CD4-positive, alpha-beta T cell treated with Interleukin-15 for 1 hour (primary cell): ENCODE data around the gene MDP1.
A peak's percentile ranks its signal among the peaks of the same experiment; 100 is the strongest.
"Not testable (repeated sequence)": the region's sequence is repeated elsewhere in the genome, so short reads cannot be mapped to it uniquely, and the experiment has no call there.

Source experiments
- DNase-seq: peaks from one replicate; pipeline ENCODE4 v3.0.0-alpha.2; 2020

The MDP1 gene

GRCh38 chr14:24250354-24250753 is 34.5 kb upstream of the MDP1 start:
- DNase-seq, result no peak

DNA sequence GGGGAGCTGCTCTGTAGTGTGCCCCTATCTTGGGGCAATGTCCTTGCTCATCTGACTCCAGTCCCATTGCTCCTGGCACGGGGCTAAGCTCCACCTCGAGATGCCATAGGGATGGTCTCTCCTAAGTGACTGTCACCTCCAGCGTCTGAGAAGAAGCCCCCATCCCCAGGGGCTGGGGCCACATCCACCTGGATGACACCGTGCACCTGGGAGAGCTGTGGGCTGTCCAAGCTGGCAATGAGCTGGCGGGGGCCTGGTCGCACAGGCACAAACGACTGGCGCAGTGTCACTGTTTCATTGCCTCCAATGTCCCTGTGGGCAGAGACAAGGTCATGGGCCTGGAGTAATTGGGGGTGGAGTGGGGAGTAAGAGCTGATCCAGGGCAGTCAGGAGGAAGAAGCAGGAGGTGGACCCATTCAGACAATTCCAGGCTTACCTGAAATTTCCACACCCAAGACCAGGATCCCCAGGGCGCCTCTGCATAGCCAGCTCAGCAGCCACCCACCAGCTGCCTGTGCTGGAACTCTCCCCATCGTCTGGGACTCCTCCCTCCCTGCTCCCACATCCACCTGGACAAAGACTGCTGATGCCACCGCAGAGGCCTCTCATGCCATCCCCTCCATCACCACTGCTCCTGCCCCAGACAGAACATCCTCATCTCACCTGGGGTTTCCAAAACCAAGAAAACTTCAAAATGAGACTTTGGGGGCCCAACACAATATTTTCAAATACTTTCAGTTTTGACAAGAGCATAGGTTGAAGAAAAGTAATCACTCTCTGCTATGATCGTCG is 33.6 kb upstream of the MDP1 start:
- no peak for DNase-seq

- DNase-seq, result no peak
Measured at GRCh38 chr14:24247422-24247821, 31.6 kb upstream of the MDP1 start.

DNA sequence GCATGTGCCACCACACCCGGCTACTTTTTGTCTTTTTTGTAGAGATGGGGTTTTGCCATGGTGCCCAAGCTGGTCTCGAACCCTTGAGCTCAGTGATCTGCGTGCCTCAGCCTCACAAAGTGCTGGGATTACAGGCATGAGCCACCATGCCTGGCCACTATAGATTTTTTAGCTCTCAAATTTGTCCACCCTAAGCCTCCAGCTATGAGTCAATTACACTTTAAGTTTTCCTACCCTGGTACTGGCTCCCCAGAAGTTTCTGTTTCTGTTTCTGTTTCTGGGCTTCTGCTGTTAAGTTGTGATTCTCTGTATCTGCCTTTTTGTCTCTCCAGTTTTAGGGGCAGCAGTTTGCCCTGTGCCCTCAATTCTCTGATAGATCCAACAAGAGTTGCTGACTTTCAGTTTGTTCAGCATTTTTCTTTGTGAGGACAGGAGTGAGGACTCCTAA is 30.9 kb upstream of the MDP1 start:
- DNase-seq, result no peak

GRCh38 chr14:24245350-24245749 is 29.5 kb upstream of the MDP1 start:
- not testable (repeated sequence) for DNase-seq

GRCh38 chr14:24243336-24243836 is 27.5 kb upstream of the MDP1 start:
- DNase-seq, result peak; percentile 41

DNA sequence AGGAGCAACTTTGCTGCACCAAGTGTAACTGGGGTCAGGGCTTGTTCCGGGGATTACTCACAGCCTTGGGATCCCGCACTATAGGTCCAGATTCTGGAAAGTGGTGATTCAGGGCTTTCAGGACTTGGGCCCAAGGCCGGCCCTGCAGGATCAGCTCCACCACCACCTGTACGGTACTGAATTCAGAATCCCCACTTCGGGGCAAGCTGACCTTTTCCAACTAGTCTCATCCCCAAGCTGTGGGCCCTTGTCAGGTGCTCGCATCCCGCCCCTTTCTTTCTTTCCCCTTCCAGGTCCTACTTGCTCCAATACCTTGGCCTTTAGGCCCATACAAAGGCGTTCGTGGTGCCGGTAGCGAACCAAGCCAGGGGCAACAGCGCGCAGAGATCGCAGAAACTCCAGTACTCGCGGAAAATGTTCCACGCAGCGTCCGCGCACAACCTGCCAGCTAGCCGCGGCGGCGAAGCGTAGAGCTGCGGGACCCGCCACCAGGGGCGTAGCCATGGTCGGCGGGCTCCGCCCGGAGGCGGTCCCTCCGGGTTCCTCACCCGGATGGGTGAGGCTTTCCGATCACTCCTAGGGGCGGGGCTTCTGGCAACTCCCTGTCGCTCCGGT is 26.1 kb upstream of the MDP1 start:
- peak; percentile 94 for DNase-seq

DNA sequence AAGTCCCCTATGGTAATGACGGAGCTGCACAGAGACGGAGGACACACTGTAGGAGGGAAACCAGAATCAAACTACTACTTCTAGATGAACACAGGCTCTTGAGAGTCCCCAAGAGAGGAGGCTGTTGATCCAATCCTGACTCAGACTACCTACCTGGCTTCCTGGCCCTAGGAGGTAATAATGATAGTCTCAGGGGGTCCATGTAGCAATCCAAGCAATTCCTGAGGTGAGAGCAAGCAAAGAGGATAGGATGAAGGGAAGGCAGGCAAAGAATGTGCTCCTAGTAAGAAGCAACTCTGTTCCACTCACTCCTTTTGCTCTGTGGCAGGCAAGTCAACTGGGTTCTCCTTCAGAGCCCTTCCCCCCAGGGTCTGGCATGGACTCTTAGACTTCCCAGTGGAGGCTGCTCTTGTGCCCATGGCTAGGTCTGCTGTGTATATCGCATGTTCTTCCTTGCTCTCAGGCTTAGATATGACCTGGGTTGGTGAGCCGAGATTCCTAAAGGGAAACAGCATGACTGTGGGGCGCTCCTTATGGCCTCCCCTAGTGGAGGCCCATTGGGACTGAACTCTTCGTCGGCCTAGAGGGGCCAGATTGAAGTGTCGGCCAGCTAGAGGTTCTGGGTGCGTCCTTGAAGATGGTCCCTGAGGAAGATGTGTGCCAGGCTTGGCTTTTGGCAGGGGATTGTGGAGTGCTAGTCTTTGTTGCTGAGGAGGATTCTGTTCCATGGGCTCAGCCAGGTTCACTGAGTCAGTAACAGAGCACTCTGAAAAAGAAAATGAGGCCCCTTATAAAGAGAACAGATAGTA is 24.4 kb upstream of the MDP1 start:
- DNase-seq, result no peak

- DNase-seq, result no peak
Measured at GRCh38 chr14:24238527-24239037, 22.7 kb upstream of the MDP1 start.

GRCh38 chr14:24238123-24238522 is 22.3 kb upstream of the MDP1 start:
- no peak for DNase-seq

DNA sequence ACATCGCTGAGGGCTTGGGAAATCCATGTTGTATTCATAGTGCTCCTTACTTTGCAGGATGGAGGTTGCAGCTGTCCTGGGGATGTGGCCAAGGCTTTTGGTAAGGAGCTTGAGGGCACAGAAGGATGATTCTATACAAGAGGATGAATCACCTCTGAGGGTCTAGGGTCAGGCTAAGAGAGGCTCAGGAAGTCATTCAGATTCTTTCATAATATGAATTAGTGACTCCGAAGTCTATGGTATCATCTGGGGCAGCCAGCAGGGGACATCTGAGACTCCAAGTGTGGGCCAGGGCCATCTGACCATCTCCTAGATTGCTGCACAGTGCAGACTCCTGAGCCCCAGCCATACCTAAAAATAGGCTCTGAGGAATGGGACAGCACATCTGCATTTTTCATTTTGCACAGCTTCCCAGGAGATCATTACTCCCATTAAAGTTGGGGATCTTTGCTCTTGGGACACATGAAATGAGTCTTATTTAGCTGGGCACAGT is 21.6 kb upstream of the MDP1 start:
- no peak for DNase-seq

- DNase-seq, result no peak
Measured at GRCh38 chr14:24236689-24237462, 21.0 kb upstream of the MDP1 start.

- no peak for DNase-seq
Measured at GRCh38 chr14:24235804-24236688, 20.2 kb upstream of the MDP1 start.

DNA sequence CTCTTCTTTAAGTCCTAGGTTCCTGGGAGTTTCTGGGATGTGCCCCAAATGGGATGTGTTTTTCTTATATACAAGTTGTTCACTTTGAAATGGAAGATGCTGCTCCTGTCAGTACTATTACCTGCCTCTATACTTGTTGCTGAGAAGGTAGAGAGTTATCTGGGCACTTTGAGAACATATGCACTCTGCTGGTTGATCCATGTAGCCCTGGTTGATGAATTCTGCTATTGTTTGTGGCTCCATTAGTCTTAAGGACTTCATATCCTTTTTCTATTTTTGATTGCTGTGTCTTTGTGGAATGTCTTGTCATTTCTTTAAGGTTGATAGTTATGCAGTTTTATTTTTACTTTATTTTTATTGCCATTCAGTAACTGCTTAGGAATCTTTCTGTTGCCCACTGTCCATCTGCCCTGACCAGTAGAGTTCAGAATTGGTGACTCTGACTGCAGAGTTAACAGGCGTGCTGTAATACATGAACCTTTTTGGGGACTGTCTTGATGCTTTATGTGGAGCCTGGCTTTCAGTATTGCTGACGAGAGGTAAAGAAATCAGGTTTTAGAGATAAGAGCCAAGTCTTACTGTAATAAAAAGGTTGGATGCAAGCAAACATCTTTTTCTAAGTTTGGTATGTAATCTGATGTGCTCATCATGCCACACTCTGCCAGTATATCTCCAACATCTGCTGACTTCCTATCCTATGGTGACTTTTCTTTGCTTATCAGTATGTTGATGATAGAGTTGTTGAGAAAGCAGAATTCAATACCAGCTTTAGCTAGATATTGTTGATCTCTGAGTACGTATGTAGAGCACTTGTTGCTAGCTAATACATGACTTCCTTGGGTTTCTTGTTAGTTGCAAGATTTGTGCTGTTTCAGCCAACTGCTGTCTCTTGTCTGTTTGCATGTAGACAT is 18.5 kb upstream of the MDP1 start:
- DNase-seq, result no peak

DNA sequence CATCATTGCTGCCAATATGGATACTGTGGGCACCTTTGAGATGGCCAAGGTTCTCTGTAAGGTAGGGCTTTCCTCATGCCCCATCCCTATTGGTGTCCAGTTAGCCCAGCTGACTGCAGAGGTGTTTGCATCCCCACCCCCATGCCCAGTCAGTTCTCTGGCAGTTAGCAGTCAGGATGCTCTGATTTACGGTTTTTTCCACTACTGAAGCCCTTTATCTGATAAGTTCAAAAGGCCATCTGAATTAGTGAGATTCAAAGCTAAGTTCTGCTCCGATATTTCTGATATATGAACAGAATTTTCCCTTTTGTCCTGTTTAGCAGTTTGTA is 17.6 kb upstream of the MDP1 start:
- DNase-seq, result no peak

DNA sequence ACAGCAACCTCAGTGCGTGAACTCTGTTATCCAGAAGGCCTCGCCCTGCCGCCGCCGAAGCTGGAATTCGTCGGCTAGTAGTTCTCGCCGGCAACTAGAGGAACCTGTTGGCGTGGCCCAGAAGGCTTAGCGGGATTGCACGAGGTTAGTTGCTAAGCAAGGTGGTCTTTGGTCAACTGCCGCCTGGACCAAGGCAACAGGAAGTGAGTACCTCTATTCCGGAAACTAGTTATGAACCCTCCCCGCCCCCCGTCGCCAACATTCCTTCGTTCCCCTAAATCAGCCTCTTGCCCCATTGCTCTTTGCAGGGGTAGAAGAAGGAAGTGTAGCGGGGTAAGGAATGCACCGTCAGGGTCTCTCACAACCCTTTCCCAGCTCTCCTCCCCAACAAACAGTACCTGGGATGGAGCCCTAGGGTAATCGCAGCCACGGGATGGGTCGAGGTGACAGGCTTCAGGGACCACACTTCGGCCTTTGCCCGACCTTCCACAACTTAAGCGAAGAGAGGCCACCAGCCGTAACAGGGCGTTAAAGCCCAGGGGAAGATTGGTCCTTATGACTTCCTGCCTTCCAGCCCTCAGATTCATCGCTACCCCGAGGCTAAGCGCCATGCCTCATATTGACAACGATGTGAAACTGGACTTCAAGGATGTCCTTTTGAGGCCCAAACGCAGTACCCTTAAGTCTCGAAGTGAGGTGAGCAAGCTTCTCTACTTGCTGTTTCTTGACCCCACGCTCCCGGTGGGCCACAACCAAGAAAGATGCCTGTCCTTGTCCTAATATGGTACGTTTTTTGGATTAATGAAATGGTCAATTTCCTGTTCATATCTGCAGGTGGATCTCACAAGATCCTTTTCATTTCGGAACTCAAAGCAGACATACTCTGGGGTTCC is 17.0 kb upstream of the MDP1 start, which contains the start of gene GMPR2:
Gene GMPR2, plus strand, starts transcription at position 285 of the 893 bp plus-strand sequence. Its CDS starts 325 bp downstream, at position 610.
- no peak for DNase-seq

DNA sequence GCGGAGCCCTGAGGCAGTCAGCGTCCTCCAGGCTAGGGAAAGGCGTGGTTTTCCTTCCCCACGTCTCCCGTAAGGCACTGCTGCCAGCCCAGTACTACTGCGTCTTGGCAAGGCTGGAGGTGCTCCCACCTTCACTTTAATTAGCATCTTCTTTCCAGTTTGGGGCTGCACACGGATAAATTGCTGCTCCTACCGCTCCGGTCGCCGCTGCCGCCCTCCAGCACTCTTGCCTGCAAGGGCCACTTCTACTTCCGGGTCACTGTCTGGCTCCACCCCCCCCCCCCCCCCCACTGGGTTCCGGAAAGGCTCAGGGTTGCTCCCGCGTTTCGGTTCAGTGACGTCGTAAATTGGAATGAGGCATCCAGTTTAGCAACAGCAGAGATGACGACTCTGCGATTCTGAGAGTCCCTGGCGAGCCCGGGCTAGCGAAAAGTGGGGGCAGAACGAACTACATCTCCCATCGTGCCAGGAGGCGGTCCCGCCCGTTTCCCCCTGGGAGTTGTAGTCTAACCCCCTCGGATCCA is 16.3 kb upstream of the MDP1 start, which contains the start of gene NEDD8:
Gene NEDD8, minus strand, starts transcription at position 247 of the 524 bp plus-strand sequence. Its CDS starts 100 bp downstream, at position 147.
- DNase-seq, result peak; percentile 90
